Neural cell (in vitro differentiated cells): ENCODE data around the gene UBXN6.

Experiments used
- CTCF ChIP-seq: fragments of 450-650 bp; IDR thresholded peaks from 2 replicates; pipeline ENCODE4 v1.5.1; 2014; ENCODE audit warnings: antibody characterized with exemption, mild to moderate bottlenecking, moderate library complexity; ENCODE audit not compliant: poor library complexity, severe bottlenecking
- EP300 ChIP-seq: fragments of 450-650 bp; conservative IDR thresholded peaks from 2 replicates; pipeline ENCODE4 v1.6.1; 2014; ENCODE audit warnings: antibody characterized with exemption, mild to moderate bottlenecking, moderate library complexity; ENCODE audit not compliant: poor library complexity, severe bottlenecking
- EZH2 ChIP-seq: fragments of 200-600, 300-800 bp; shearing (Covaris generic), sonication (generic); IDR thresholded peaks from 2 replicates; pipeline ENCODE4 v1.6.1; 2014; ENCODE audit warnings: antibody characterized with exemption, low read length, borderline replicate concordance, mild to moderate bottlenecking; ENCODE audit not compliant: insufficient read depth, poor library complexity, severe bottlenecking
- MXI1 ChIP-seq: fragments of 450-650 bp; conservative IDR thresholded peaks from 2 replicates; pipeline ENCODE4 v1.6.1; 2014; ENCODE audit warnings: antibody characterized with exemption, mild to moderate bottlenecking; ENCODE audit not compliant: poor library complexity, severe bottlenecking
- POLR2AphosphoS5 ChIP-seq: IDR thresholded peaks from 2 replicates; pipeline ENCODE4 v1.6.1; 2012
- RAD21 ChIP-seq: fragments of 450-650 bp; conservative IDR thresholded peaks from 2 replicates; pipeline ENCODE4 v1.6.1; 2014; ENCODE audit warnings: antibody characterized with exemption, mild to moderate bottlenecking, moderate library complexity
- SMC3 ChIP-seq: fragments of 450-650 bp; conservative IDR thresholded peaks from 2 replicates; pipeline ENCODE4 v1.6.1; 2014; ENCODE audit warnings: antibody characterized with exemption, mild to moderate bottlenecking, moderate library complexity; ENCODE audit not compliant: poor library complexity
- TAF1 ChIP-seq: IDR thresholded peaks from 2 replicates; pipeline ENCODE4 v1.6.1; 2012; ENCODE audit warnings: low read depth
- TF ChIP-seq, protein P1 (sequence below): IDR thresholded peaks from 2 replicates; pipeline ENCODE4 v1.6.1; 2012; ENCODE audit warnings: borderline replicate concordance

DNA sequence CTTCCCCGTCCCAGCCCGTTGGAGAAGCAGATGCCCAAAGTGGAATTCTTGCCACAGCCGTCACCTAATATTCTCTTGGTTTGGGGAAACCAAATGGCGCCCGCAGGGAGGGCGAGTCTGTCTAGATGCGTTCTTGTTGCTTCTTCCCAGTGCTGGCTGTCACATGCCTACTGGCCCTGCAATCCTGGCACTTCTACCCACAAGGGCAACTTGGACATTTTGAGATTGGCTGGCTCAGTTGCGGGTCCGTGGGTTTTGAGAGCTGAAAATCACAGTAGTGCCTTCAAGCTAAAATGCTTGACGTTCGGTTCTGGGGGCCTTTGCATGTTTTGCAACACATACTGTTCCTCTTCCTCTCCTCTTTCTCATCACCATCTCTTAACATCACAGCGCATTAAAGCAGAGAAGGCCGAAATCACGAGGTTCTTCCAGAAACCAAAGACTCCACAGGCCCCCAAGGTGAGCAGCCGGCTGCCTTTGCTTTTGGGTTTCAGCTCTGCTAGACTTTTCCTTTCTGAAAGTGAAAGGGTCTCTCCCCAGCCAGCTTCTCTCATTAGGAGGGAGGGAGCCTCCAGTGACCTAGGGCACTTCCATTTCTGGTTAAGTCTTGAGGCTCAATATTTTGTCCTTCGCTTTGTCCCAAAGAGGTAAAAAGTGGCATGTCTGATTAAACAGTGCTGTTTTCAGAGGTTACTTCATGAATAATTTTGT, 34.0 kb downstream of the UBXN6 start:
- TF ChIP-seq POLR2AphosphoS5: no peak
- TF ChIP-seq, protein P1, sequence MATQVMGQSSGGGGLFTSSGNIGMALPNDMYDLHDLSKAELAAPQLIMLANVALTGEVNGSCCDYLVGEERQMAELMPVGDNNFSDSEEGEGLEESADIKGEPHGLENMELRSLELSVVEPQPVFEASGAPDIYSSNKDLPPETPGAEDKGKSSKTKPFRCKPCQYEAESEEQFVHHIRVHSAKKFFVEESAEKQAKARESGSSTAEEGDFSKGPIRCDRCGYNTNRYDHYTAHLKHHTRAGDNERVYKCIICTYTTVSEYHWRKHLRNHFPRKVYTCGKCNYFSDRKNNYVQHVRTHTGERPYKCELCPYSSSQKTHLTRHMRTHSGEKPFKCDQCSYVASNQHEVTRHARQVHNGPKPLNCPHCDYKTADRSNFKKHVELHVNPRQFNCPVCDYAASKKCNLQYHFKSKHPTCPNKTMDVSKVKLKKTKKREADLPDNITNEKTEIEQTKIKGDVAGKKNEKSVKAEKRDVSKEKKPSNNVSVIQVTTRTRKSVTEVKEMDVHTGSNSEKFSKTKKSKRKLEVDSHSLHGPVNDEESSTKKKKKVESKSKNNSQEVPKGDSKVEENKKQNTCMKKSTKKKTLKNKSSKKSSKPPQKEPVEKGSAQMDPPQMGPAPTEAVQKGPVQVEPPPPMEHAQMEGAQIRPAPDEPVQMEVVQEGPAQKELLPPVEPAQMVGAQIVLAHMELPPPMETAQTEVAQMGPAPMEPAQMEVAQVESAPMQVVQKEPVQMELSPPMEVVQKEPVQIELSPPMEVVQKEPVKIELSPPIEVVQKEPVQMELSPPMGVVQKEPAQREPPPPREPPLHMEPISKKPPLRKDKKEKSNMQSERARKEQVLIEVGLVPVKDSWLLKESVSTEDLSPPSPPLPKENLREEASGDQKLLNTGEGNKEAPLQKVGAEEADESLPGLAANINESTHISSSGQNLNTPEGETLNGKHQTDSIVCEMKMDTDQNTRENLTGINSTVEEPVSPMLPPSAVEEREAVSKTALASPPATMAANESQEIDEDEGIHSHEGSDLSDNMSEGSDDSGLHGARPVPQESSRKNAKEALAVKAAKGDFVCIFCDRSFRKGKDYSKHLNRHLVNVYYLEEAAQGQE: no peak
- no peak for TF ChIP-seq CTCF
- TF ChIP-seq EZH2: no peak
- TF ChIP-seq EP300: no peak
- no peak for TF ChIP-seq RAD21
- no peak for TF ChIP-seq SMC3
- TF ChIP-seq MXI1: no peak
- TF ChIP-seq TAF1: no peak
